ENCODE results near the gene FIGLA.

FIGLA gene

GRCh38 chr2:70775141-70775540 lies 15.3 kb downstream of the FIGLA start:
- no peak for DNase-seq (ENCODE audit: low spot score)

- no peak for DNase-seq (ENCODE audit: low spot score)
Observed at GRCh38 chr2:70772486-70773155, 17.8 kb downstream of the FIGLA start.

GRCh38 chr2:70771446-70771845 lies 19.0 kb downstream of the FIGLA start:
- no peak for DNase-seq (ENCODE audit: low spot score)

- no peak for DNase-seq (ENCODE audit: low spot score)
Observed at GRCh38 chr2:70769450-70769849, 21.0 kb downstream of the FIGLA start.

GRCh38 chr2:70768590-70769085 lies 21.8 kb downstream of the FIGLA start:
- no peak for DNase-seq (ENCODE audit: low spot score)

GRCh38 chr2:70767699-70768589 lies 22.5 kb downstream of the FIGLA start, which contains the start of gene ADD2:
ADD2 (minus strand) TSS chr2:70768200; CDS start chr2:70706408, 61,792 bp downstream.
- DNase-seq (ENCODE audit: low spot score) = peak; percentile 61

GRCh38 chr2:70767079-70767698 lies 23.3 kb downstream of the FIGLA start:
- DNase-seq (ENCODE audit: low spot score) = no peak

- DNase-seq (ENCODE audit: low spot score) = no peak
Observed at GRCh38 chr2:70766357-70767078, 23.9 kb downstream of the FIGLA start.

GRCh38 chr2:70765507-70765906 lies 24.9 kb downstream of the FIGLA start:
- DNase-seq (ENCODE audit: low spot score) = no peak

- DNase-seq (ENCODE audit: low spot score) = peak; percentile 35
Observed at GRCh38 chr2:70759446-70759845, 31.0 kb downstream of the FIGLA start.

GRCh38 chr2:70757966-70758365 lies 32.5 kb downstream of the FIGLA start:
- DNase-seq (ENCODE audit: low spot score) = no peak

GRCh38 chr2:70757360-70757759 lies 33.1 kb downstream of the FIGLA start:
- no peak for DNase-seq (ENCODE audit: low spot score)

- DNase-seq (ENCODE audit: low spot score) = no peak
Observed at GRCh38 chr2:70756128-70756527, 34.3 kb downstream of the FIGLA start.

- DNase-seq (ENCODE audit: low spot score) = no peak
Observed at GRCh38 chr2:70753902-70754301, 36.5 kb downstream of the FIGLA start.

- no peak for DNase-seq (ENCODE audit: low spot score)
Observed at GRCh38 chr2:70753031-70753430, 37.4 kb downstream of the FIGLA start.

- DNase-seq (ENCODE audit: low spot score) = no peak
Observed at GRCh38 chr2:70752396-70752795, 38.0 kb downstream of the FIGLA start.

- no peak for DNase-seq (ENCODE audit: low spot score)
Observed at GRCh38 chr2:70751881-70752280, 38.6 kb downstream of the FIGLA start.

GRCh38 chr2:70750320-70750719 lies 40.1 kb downstream of the FIGLA start:
- DNase-seq (ENCODE audit: low spot score) = no peak

- DNase-seq (ENCODE audit: low spot score) = no peak
Observed at GRCh38 chr2:70748002-70748784, 42.2 kb downstream of the FIGLA start.

- no peak for DNase-seq (ENCODE audit: low spot score)
Observed at GRCh38 chr2:70747284-70747683, 43.2 kb downstream of the FIGLA start.

All from Ammon's horn (tissue), 1 donor.